Hematopoietic multipotent progenitor cell (in vitro differentiated cells): ENCODE data around the gene PRKCE. TPM values are rescaled to one million over a fixed set of nuclear protein-coding genes. Genes with fewer than 3 reads are reported as not detected.
A peak's percentile ranks its signal among the peaks of the same experiment; 100 is the strongest.

Experiments
- DNase-seq, 3 donors: peaks; one replicate each; pipeline ENCODE4 v3.0.0-alpha.2; 2011 to 2015; ENCODE audit warnings: low read depth in 2 of 3, low spot score in 2 of 3
- total RNA-seq: library from RNA; depleted of rRNA; stranded (reverse); fragments of >200 nt; gene quantifications from one replicate; pipeline ENCODE4 v1.2.3, GENCODE V29; 2012

PRKCE gene
- total RNA-seq, 1 donor, result 11.8 TPM

DNA sequence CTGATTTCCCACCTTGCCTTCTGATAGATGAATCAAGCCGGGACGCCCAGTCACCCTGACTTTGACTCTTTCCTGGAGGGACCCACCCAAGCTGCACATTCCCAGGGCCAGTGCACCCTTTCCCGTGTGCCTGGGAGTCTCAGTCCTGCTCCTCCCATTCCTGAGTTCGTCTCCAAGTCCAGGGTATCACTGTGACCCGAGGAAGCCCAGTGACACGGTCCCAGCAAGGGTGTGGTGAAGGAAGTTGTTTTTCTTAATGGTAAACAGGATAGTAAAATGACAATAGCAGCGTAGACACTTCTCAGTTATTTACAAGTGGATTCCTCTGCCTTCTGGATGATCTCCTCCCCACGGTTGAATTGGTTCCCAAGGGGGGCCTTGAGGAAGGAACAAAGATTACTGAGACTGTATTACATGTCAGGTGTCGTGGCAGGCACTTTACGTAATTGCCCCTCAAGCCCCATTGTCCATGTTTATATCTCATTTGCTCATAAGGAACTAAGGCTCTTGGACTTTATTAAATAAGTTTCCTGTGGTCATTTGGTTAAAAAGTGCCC, 123.3 kb downstream of the PRKCE start:
- no peak for DNase-seq

DNA sequence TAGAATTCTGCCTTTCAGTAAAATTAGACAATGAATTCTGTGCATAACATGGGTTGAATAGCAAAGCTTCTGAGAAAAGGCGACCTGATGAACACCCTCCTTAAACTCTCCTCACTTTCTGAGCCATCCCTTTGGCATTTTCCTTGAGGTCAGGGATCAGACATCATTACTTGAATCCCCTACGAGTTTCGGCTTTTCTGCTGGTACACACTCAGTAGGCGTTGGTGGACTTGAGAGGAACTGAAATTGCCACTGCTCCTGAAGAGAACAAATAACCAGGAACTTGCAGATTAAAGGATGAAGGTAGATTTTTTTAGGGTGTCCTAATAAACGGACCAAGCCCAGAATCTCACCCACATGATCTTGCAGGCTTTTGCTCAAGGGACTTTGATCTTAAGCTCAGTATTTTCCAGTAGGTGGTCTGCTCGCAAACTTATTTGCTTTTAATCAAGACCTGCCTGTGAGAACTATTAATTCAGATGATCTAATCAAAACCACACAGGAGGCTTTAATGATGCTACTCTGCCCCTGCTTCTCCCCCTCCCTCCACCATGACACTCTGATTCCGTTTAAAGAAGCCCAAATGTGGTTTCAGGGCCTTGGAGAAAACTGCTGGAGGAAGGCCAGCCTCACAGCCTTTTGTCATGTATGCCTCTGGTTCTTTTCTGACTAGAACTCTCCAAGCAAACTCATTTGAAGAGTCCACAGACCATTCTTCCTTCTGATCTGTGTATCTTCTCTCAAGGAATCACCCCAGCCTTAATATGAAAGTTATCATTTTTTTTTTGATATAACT, 124.9 kb downstream of the PRKCE start:
- DNase-seq, result no peak

- peak in 1 of 3 donors; percentile 25 for DNase-seq
These were observed 126.7 kb downstream of the PRKCE start for GRCh38 chr2:45777996-45778719.

DNA sequence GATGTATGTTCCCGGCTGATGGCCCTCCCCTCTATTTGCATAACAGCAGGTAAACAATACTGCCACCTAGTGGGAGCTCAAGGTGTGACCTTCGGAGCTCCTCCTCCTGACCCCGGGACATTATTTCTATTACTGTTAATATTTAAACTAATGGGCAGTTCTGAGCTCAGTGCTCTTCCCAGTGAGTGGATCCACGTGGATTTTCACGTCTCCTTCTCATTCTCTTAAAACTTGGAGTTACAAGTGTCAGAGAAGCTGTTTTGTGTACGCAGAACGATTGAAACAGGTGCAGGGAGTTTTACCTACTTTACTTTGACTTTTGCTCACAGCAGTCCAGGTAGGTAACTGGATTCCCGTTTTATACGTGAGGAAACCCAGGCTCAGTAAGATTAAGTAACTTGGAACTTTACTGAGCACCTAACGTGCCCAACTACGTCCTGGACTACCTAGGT, 127.3 kb downstream of the PRKCE start:
- DNase-seq, result peak; percentile 50 to 77 (median 69)

- DNase-seq, result no peak
These were observed 129.3 kb downstream of the PRKCE start for GRCh38 chr2:45780541-45781463.

DNA sequence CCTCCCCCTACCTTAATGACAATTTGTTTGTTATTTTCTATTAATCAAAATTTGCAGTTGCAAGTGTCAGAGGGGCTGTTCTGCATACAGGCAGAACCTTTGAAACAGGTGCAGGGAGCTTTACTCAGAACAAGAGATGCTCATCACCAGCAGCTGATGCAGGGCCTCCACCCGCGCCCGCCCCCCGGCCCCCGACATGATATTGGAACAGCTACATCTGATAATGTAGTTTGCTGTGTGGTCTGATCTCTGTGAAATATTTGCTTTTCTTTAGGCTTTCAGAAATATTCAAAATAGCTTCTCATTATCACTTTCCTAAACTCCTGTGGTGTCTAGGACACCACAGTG, 130.0 kb downstream of the PRKCE start:
- DNase-seq, result no peak

DNA sequence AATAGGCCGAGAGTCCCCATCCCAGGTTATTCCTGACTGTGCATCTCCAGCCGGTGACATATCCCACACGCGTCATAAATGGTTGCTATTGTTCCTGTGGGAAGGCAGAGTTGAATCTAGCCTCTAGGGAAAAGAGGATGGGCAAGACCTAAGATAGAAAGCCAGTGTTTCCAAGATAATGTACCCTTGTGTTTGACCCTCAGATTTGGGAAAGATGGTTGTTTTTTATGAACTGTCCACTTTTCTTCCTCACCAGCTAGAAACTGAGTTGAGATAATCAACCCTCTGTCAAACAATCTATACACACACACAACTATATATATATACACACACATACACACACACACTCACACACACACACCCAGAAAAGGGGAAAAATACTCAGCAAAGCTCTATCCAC, 131.0 kb downstream of the PRKCE start:
- DNase-seq, result no peak

DNA sequence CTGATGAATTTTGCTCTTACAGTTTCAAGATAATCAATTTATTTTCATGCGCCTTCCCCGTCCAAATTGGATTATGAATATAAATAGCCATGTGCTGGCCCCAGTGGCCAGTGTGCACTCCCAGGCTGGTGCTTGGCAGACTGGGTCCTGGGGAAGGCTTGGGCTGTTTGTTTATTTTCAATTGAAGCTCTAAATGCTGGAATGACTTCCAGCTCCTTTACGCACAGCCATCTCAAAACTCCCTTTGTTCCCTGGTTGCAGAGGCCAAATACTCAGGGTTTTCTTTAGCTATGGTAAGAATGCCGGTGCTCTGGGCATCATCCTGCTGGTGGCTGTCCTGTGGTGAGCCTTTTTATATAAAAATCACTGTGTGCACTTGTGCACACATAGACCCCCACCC, 131.5 kb downstream of the PRKCE start:
- no peak for DNase-seq

GRCh38 chr2:45786030-45786835, 134.8 kb downstream of the PRKCE start:
- DNase-seq, result peak in 1 of 3 donors; percentile 26

GRCh38 chr2:45786836-45787357, 135.4 kb downstream of the PRKCE start:
- no peak for DNase-seq

GRCh38 chr2:45788401-45788800, 136.9 kb downstream of the PRKCE start:
- no peak for DNase-seq

DNA sequence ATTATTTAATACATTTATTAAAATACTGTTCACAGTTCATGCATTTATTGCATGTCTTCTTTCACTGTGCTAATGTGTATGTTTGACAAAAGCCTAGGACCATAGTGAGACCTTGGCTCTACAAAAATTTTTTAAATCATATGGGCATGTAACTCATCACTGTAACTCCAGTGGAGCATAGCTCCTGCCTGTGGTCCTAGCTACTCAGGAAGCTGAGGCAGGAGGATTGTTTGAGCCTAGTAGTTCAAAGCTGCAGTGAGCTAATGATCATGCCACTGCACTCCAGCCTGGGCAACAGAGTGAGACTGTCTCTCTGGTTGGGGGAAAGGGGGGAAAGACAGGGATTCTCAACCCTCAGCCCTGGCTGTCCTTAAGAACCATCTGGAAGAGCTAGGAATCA, 137.8 kb downstream of the PRKCE start:
- DNase-seq, result no peak

DNA sequence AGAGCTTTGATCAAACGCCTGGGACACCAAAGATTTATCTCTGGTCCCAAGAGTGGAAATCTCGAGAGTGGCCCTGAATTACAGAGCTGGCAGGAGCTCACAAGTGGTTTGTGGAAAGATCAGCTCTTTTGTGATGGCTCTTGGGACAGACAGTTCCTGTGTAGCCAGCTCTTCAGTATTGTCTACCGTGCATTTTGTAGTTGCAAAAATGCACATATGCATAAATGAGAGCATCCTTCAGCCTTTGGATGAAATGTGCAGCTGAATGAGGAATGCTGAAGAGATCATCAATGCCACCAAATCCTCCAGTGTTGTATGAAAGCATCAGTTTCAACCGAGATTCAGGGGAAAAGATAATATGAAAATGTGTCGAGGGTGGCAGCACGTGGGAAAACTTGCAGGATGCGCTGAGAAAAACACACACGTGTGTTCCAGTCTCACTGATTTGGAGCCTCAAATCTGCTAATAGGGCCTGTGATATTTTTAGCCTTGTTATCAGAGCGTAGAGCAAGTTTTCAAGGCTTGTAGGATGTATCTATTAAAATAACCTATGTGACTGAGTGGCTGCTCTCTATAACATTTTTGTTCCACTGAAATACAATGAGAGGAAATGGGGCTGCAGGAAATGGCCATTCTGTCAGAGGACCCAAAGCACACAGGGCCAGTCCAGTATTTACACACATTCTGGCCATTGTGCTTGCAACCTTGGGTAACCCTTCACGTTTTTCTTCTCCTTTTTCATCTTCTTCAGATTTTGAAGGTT, 138.7 kb downstream of the PRKCE start:
- DNase-seq, result no peak

DNA sequence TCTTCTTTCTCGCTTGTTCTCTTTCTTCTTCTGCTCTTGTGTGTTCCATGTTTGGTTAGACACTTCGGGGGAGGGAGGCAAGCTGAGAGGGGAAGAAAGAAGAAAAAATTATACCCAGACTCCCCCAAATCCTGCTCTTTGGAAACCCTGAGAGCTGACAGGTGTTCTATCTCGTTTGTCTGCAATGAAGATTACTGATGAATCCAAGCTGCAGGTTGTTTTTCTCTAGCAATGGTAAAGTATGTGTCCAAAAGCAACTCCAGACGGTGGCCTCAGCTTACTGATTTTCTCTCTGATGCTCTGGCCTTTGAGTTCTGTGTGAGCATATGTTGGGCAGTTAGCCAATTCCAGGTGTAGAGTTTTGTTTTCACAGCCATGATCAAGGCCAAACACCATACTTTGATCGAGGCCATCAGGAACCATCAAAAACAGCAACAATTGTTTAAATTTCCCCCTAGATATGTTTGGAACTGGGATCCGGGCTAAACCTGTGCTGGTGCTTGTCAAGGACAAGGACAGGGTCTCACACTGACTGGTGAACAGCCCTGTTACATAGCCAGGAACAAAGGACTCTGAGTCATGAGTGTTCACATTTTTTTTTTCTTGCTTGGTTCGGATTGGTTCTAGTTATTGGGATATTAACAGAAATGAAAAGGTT, 142.0 kb downstream of the PRKCE start:
- DNase-seq, result no peak

- no peak for DNase-seq
These were observed 142.7 kb downstream of the PRKCE start for GRCh38 chr2:45794134-45794617.

- no peak for DNase-seq
These were observed 145.0 kb downstream of the PRKCE start for GRCh38 chr2:45796500-45796899.

DNA sequence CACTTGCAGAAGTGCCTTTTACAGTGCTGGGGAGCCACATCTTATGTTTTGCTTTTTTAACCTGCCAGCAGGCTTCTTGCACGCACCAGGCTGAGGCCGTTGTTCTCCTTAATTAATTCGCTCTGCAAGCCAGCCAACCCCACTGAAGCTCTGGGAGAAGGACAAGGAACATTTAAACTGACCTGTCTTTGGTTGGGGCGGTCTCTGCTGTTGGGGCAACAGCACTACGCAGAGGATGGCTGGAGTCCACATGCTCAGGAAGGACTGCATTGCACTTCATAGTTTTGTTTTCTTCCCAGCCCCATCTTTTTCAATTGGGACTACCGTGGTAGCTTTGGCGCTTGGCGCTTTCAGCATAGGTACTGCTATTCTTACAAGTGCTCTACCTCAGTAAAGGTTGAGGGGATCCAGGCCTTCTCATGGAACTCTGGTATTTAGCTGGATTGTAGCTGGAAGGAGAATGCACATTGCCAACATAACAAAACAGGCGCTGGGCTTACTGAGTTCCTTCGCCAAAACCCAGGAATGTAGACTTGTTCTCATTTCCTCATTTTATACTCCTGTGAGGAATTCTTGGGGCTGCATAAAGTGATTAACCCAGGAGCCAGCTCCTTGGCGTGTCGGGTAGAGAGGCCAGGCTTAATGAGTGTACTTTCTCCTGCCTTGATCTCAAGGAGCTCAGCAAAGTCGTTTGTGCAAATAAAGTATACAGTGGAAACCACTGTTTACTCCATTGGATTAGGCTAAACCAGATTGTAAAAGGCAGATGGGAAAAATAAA, 146.2 kb downstream of the PRKCE start:
- no peak for DNase-seq
